Measurements from ENCODE around the gene TTC22. TPM values are rescaled to one million over a fixed set of nuclear protein-coding genes. Genes with fewer than 3 reads are reported as not detected.

Gene TTC22
- polyA plus RNA-seq, 1 experiment: not detected

DNA sequence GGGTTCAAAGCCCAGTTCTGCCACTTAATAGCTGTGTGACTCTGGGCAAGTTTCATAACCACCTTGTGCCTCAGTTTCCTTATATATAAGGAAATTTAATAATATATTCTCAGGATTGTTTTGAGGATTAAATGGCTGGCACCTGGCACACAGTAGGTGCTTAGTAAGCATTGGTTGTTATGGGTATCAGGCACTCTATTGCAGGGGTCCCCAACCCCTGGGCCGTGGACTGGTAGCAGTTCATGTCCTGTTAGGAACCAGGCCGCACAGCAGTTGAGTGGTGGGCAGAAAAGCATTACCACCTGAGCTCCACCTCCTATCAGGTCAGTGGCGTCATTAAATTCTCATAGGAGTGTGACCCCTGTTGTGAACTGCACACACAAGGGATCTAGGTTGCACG lies 55.3 kb downstream of the TTC22 start:
- Histone ChIP-seq H3K36me3 (ENCODE audit: control insufficient read depth, insufficient read depth, low read length) (peaks cover 3% of the 10 kb centered on the region), H3K4me3 (ENCODE audit: low read depth, low read length) (no peak overlapping the region), H3K27me3 (ENCODE audit: control insufficient read depth, insufficient read depth, low read length) (no peaks in the 10 kb centered on the region; the same call in 1 of the 2 replicates)
- DNase-seq (ENCODE audit: low read depth): no peak
- no peak for TF ChIP-seq CTCF (IDR thresholded peaks at IDR 0.05; ENCODE audit: insufficient read depth, low read depth, low read length)
- ChIA-PET POLR2A (no interaction called here), CTCF (interaction anchor here (1.1 kb wide), 1 partner anchor 10 kb away, joined by 4 read pairs; no protein-coding TSS in a partner anchor)

DNA sequence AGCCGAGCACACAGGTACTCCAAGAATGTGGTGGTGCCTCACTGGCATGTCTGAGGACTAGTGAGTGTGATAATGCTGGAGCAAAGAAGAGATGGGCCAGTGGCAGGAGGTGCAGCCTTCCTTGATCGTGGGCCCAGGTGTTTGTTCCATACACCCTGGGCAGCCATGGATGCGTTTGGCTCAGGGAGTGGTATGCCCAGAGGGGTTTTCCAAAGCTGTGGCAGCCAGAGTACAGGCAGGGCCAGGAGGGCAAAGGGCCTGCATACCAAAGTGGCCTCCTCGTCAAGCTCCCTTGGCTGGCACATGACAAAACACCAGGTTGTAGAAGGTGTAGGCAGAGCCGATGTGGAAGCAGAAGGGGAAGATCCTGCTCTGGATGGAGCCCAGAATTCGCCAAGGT lies 55.8 kb downstream of the TTC22 start:
- Histone ChIP-seq H3K4me3 (ENCODE audit: low read depth, low read length) (no peak overlapping the region), H3K27me3 (ENCODE audit: control insufficient read depth, insufficient read depth, low read length) (no peaks in the 10 kb centered on the region; the same call in 1 of the 2 replicates), H3K36me3 (ENCODE audit: control insufficient read depth, insufficient read depth, low read length) (peaks cover 5% of the 10 kb centered on the region)
- TF ChIP-seq CTCF (IDR thresholded peaks at IDR 0.05; ENCODE audit: insufficient read depth, low read depth, low read length): no peak
- ChIA-PET POLR2A (no interaction called here), CTCF (interaction anchor here (1.1 kb wide), 1 partner anchor 11 kb away, joined by 4 read pairs; no protein-coding TSS in a partner anchor)
- no peak for DNase-seq (ENCODE audit: low read depth)

- CTCF ChIA-PET: no interaction called here
- Histone ChIP-seq H3K27me3 (ENCODE audit: control insufficient read depth, insufficient read depth, low read length) (no peaks in the 10 kb centered on the region; the same call in 1 of the 2 replicates), H3K4me3 (ENCODE audit: low read depth, low read length) (no peak overlapping the region), H3K36me3 (ENCODE audit: control insufficient read depth, insufficient read depth, low read length) (peaks cover 7% of the 10 kb centered on the region)
- POLR2A ChIA-PET: no interaction called here
- DNase-seq (ENCODE audit: low read depth): no peak
- TF ChIP-seq CTCF (IDR thresholded peaks at IDR 0.05; ENCODE audit: insufficient read depth, low read depth, low read length): no peak
Observed at GRCh38 chr1:54744696-54745095, 56.4 kb downstream of the TTC22 start.

DNA sequence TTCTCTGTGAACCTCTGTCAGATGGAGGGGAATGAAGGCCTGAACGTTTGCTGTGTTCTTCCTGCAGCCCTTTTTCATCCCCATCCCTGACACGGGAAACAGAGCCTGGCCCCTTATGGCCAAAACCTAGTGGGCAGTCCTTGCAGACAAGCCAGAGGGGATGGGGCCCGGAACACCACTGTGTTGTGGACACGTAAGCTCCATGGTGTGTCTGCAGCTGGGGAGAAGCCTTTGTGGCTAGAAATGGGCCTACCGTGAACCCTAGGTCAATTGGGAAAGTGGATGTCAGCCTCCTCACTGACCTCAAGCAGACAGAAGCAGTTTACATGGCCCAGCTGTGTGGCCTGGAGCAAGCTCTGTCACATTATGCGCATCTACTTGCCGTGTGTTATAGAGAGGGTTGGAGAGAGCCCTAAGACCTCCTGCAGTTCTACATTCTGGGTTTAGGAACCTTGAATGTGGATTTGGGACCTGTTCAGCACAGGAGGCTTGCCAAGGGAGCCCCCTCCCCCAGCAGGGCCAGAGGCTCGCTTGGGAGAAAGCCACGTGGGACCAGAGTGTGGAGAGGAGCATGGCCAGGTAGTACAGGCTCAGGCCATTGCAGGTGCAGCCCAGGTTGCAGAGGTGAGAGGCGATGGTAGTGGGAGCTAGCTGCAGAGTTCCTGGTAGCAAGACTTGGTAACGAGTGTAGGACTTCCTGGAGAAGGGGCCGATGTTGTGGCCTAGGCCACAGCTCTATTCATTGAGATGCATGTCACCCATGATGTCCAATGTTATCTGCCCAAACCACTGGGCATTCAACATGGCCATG lies 57.5 kb downstream of the TTC22 start:
- Histone ChIP-seq H3K4me3 (ENCODE audit: low read depth, low read length) (no peak overlapping the region), H3K27me3 (ENCODE audit: control insufficient read depth, insufficient read depth, low read length) (no peaks in the 10 kb centered on the region), H3K36me3 (ENCODE audit: control insufficient read depth, insufficient read depth, low read length) (peaks cover 7% of the 10 kb centered on the region)
- no peak for TF ChIP-seq CTCF (IDR thresholded peaks at IDR 0.05; ENCODE audit: insufficient read depth, low read depth, low read length)
- DNase-seq (ENCODE audit: low read depth): no peak
- CTCF ChIA-PET: interaction anchor here (0.7 kb wide), 1 partner anchor 30 kb away, joined by 3 read pairs; no protein-coding TSS in a partner anchor
- POLR2A ChIA-PET: no interaction called here

GRCh38 chr1:54742282-54742681 lies 58.8 kb downstream of the TTC22 start:
- DNase-seq (ENCODE audit: low read depth): no peak
- ChIA-PET CTCF (interaction anchor here (1.6 kb wide), 1 partner anchor 254 kb away, joined by 3 read pairs; no protein-coding TSS in a partner anchor), POLR2A (no interaction called here)
- TF ChIP-seq CTCF (IDR thresholded peaks at IDR 0.05; ENCODE audit: insufficient read depth, low read depth, low read length): no peak
- Histone ChIP-seq H3K27me3 (ENCODE audit: control insufficient read depth, insufficient read depth, low read length) (no peaks in the 10 kb centered on the region), H3K36me3 (ENCODE audit: control insufficient read depth, insufficient read depth, low read length) (peaks cover 10% of the 10 kb centered on the region), H3K4me3 (ENCODE audit: low read depth, low read length) (no peak overlapping the region)

Measured in BJ (cell line).